HepG2 (cell line): Measurements from ENCODE around the gene NPW. TPM values are rescaled to one million over a fixed set of nuclear protein-coding genes. Genes with fewer than 3 reads are reported as not detected.
A peak's percentile ranks its signal among the peaks of the same experiment; 100 is the strongest.

Source experiments
- ATAC-seq: fragments of 200-7000 bp; cut with Tn5 transposase; 3 replicates; pipeline ENCODE4 v1.9.1; 2020; ENCODE audit warnings: mild to moderate bottlenecking, moderate library complexity
- BruUV-seq: library from RNA; stranded (reverse); fragments of 400-500 nt; replicated peaks from 2 replicates; lab custom pipeline; 2021; lab: Mats Ljungman, UMichigan
- CTCF ChIA-PET: fragments of 300-600 bp; formaldehyde crosslinking; extraction: SDS; loops from one replicate; lab custom pipeline; 2021; ENCODE audit warnings: low total read pairs, inconsistent platforms, low intra/inter-chr PET ratio; lab: Yijun Ruan, JAX
- POLR2A ChIA-PET: fragments of 350-600 bp; sonication (Branson Sonifier 250); formaldehyde crosslinking; loops from one replicate; lab custom pipeline; 2020; ENCODE audit warnings: antibody characterized with exemption, inconsistent platforms; lab: Yijun Ruan, JAX
- DNase-seq: peaks from one replicate; pipeline ENCODE4 v3.0.0-alpha.2; 2015; ENCODE audit warnings: low spot score
- FAIRE-seq: peaks from 3 replicates; lab custom pipeline; 2011; peaks lifted over from hg19 to GRCh38; lab: Jason Lieb, UNC
- H2AFZ ChIP-seq: one replicate; pipeline ENCODE4 v1.6.1; 2011; ENCODE audit warnings: low read length, inconsistent platforms
- H3K27ac ChIP-seq: fragments of 300-600 bp; 3 replicates; pipeline ENCODE4 v1.8.0; 2011; ENCODE audit warnings: mixed run types, mild to moderate bottlenecking, mixed read lengths, low read length, inconsistent platforms; ENCODE audit not compliant: insufficient read depth; ENCODE audit errors: extremely low read length
- H3K27me3 ChIP-seq, 2 experiments: fragments of 200-600 bp in 1 of 2; 2 replicates in 1 of 2; 3 replicates in 1 of 2; pipeline versions ENCODE4 v1.6.0 to v1.8.0; 2011; ENCODE audit warnings: low read length in 2 of 2, mild to moderate bottlenecking in 2 of 2, moderate library complexity in 2 of 2, inconsistent platforms in 1 of 2; ENCODE audit not compliant: insufficient read depth in 2 of 2, control insufficient read depth in 1 of 2
- H3K36me3 ChIP-seq, 2 experiments: fragments of 200-600 bp in 1 of 2; replicated peaks in 1 of 2; 2 replicates in 1 of 2; 3 replicates in 1 of 2; pipeline versions ENCODE4 v1.5.1 to v1.8.0; 2011; ENCODE audit warnings: low read length in 2 of 2, inconsistent platforms in 1 of 2; ENCODE audit not compliant: insufficient read depth in 2 of 2, control insufficient read depth in 1 of 2
- H3K4me1 ChIP-seq: 2 replicates; pipeline ENCODE4 v1.5.1; 2012; ENCODE audit warnings: low read length, inconsistent platforms; ENCODE audit not compliant: insufficient read depth
- H3K4me2 ChIP-seq: 2 replicates; pipeline ENCODE4 v1.6.0; 2011; ENCODE audit warnings: low read depth, low read length, inconsistent platforms
- H3K4me3 ChIP-seq, 3 experiments: fragments of 200-600 bp in 1 of 3; sonication (generic), shearing (Covaris generic) in 1 of 3; replicated peaks in 1 of 3; 2 replicates each; pipeline ENCODE4 v1.5.1; 2011 to 2016; ENCODE audit warnings: low read length in 3 of 3, inconsistent platforms in 2 of 3, low read depth in 2 of 3, mild to moderate bottlenecking in 2 of 3, control low read depth in 1 of 3, mixed read lengths in 1 of 3; ENCODE audit not compliant: insufficient read depth in 1 of 3
- H3K79me2 ChIP-seq: one replicate; pipeline ENCODE4 v1.6.1; 2011; ENCODE audit warnings: low read length, inconsistent platforms; ENCODE audit not compliant: insufficient read depth
- H3K9ac ChIP-seq: 2 replicates; pipeline ENCODE4 v1.6.0; 2011; ENCODE audit warnings: mild to moderate bottlenecking, low read depth, low read length, inconsistent platforms; ENCODE audit not compliant: insufficient read depth
- H3K9me3 ChIP-seq: 2 replicates; pipeline ENCODE4 v1.5.1; 2012; ENCODE audit warnings: mild to moderate bottlenecking, low read length
- H4K20me1 ChIP-seq: 2 replicates; pipeline ENCODE4 v1.6.0; 2011; ENCODE audit warnings: inconsistent platforms, mild to moderate bottlenecking, low read length, moderate library complexity; ENCODE audit not compliant: insufficient read depth
- BHLHE40 ChIP-seq: IDR thresholded peaks from 2 replicates; pipeline ENCODE4 v1.6.1; 2011; ENCODE audit warnings: low read length, improper control_type of control experiment
- GMEB1 ChIP-seq: sonication (generic); formaldehyde crosslinking; IDR thresholded peaks from 2 replicates; pipeline ENCODE4 v1.5.1; 2020; ENCODE audit warnings: missing genetic modification reagents, mild to moderate bottlenecking, borderline replicate concordance
- MAX ChIP-seq: IDR thresholded peaks from 2 replicates; pipeline ENCODE4 v1.6.1; 2012; ENCODE audit warnings: inconsistent platforms
- MEF2D ChIP-seq: sonication (generic); formaldehyde crosslinking; IDR thresholded peaks from 2 replicates; pipeline ENCODE4 v1.5.1; 2020; ENCODE audit warnings: mild to moderate bottlenecking, missing genetic modification reagents
- MNT ChIP-seq: fragments of 450-650 bp; IDR thresholded peaks from 2 replicates; pipeline ENCODE4 v1.6.1; 2016
- MYC ChIP-seq: sonication (generic); formaldehyde crosslinking; IDR thresholded peaks from 2 replicates; pipeline ENCODE4 v1.9.0; 2021; ENCODE audit warnings: missing genetic modification reagents, borderline replicate concordance
- SPEN ChIP-seq: sonication (generic); formaldehyde crosslinking; IDR thresholded peaks from 2 replicates; pipeline ENCODE4 v1.5.1; 2020; ENCODE audit warnings: low read depth, mild to moderate bottlenecking, missing genetic modification reagents
- USF2 ChIP-seq, 2 experiments: sonication (generic) in 1 of 2; formaldehyde crosslinking in 1 of 2; IDR thresholded peaks; 2 replicates each; pipeline versions ENCODE4 v1.5.1 to v1.6.1; 2011 to 2020; ENCODE audit warnings: borderline replicate concordance in 1 of 2, low read depth in 1 of 2, low read length in 1 of 2, mild to moderate bottlenecking in 1 of 2, missing genetic modification reagents in 1 of 2, moderate library complexity in 1 of 2
- XRCC5 ChIP-seq: fragments of 200-400 bp; formaldehyde crosslinking; optimal IDR thresholded peaks from 2 replicates; pipeline ENCODE3; 2017; ENCODE audit warnings: mild to moderate bottlenecking, low read length
- ZNF605 ChIP-seq: sonication (generic); formaldehyde crosslinking; IDR thresholded peaks from 2 replicates; pipeline ENCODE4 v1.8.0; 2022; ENCODE audit warnings: mild to moderate bottlenecking, missing genetic modification reagents
- ZNF687 ChIP-seq: sonication (generic); formaldehyde crosslinking; IDR thresholded peaks from 2 replicates; pipeline ENCODE4 v1.5.1; 2020; ENCODE audit warnings: mild to moderate bottlenecking, missing genetic modification reagents, moderate library complexity
- ZSCAN12 ChIP-seq: sonication (generic); formaldehyde crosslinking; IDR thresholded peaks from 2 replicates; pipeline ENCODE4 v1.9.0; 2021; ENCODE audit warnings: mild to moderate bottlenecking, missing genetic modification reagents
- ZSCAN21 ChIP-seq: sonication (generic); formaldehyde crosslinking; IDR thresholded peaks from 2 replicates; pipeline ENCODE4 v1.8.0; 2022; ENCODE audit warnings: mild to moderate bottlenecking, missing genetic modification reagents, moderate library complexity, borderline replicate concordance
- WGBS: methylation state at CpG from one replicate; pipeline ENCODE4 v1.1.6; 2017; ENCODE audit warnings: low lambda C conversion rate; 5-methylcytosine and 5-hydroxymethylcytosine counted together
- in situ Hi-C: cut with HindIII; loops from 2 replicates; pipeline ENCODE4 v1.10.0; 2017; ENCODE audit warnings: low pct_unique_long_range_greater_than_20kb; ENCODE audit not compliant: extremely low pct_ligation_motif_present
- intact Hi-C: fragments of 100-400 bp; cut with micrococcal nuclease; formaldehyde crosslinking; loops from one replicate; pipeline ENCODE4 v1.10.0; 2022; ENCODE audit not compliant: unreplicated experiment
- polyA plus RNA-seq, 8 experiments: library from polyadenylated mRNA; depleted of rRNA in 3 of 8; stranded (reverse) in 7 of 8; unstranded in 1 of 8; fragments of >200 nt; fragmentation: Illumina TruSeq in 4 of 8; extraction: Trizol in 4 of 8; gene quantifications; 2 replicates each; pipeline versions ENCODE4 v1.2.1 to v1.2.3, GENCODE V29; 2011 to 2016; ENCODE audit warnings: low read depth in 4 of 8, missing spikeins in 1 of 8, mixed read lengths in 1 of 8; ENCODE audit not compliant: insufficient read depth in 1 of 8
- total RNA-seq, 5 experiments: library from RNA; depleted of rRNA; stranded (reverse); fragments of >200 nt; fragmentation: Illumina TruSeq; extraction: Trizol; gene quantifications; 2 replicates each; pipeline ENCODE4 v1.2.3, GENCODE V29; 2016; ENCODE audit warnings: low read depth in 1 of 5

NPW gene
- total and polyA plus RNA-seq, 2 of the 13 experiments (the other 11 are each of a cell fraction or from before 2014, with no cell fraction given), result 0.24 to 0.97 TPM

GRCh38 chr16:1991135-1991551 is 28.4 kb upstream of the NPW start:
- BruUV-seq, result no TSS peak
- Histone ChIP-seq H3K79me2 (no peaks in the 10 kb centered on the region), H3K4me2 (peak overlapping the region; percentile 95), H3K27ac (no peak overlapping the region), H3K9ac (peak overlapping the region; percentile 60; the same call in 1 of the 2 replicates), H3K4me3 (peak overlapping the region; percentile 60 to 82 (median 77)), H2AFZ (no peak overlapping the region), H3K4me1 (peaks cover 57% of the 10 kb centered on the region), H4K20me1 (no peaks in the 10 kb centered on the region), H3K27me3 (peaks cover 0 to 8% of the 10 kb centered on the region in 2 experiments; a peak in 2 of 5 replicates), H3K9me3 (no peaks in the 10 kb centered on the region), H3K36me3 (peaks cover 6 to 9% of the 10 kb centered on the region in 2 experiments; a peak in 4 of 5 replicates)
- TF ChIP-seq ZNF605 (0 out of 2 replicates have a peak, but pooled peaks have one; percentile 28), MAX (peak; percentile 51), ZSCAN21 (CRISPR knock-in tag) (0 out of 2 replicates have a peak, but pooled peaks have one; percentile 19), USF2 (IDR thresholded peaks at IDR 0.05; ENCODE audit: low read depth, low read length) (peak; percentile 46; the same call in 1 of the 2 replicates), USF2 (CRISPR knock-in tag; IDR thresholded peaks at IDR 0.05; ENCODE audit: borderline replicate concordance) (0 out of 2 replicates have a peak, but pooled peaks have one; percentile 14), GMEB1 (CRISPR knock-in tag) (no peak), MNT (peak; percentile 96), MYC (CRISPR knock-in tag) (0 out of 2 replicates have a peak, but pooled peaks have one; percentile 7), MEF2D (CRISPR knock-in tag) (0 out of 2 replicates have a peak, but pooled peaks have one; percentile 37), SPEN (CRISPR knock-in tag) (peak; percentile 21; the same call in 1 of the 2 replicates), XRCC5 (no peak), ZSCAN12 (CRISPR knock-in tag) (no peak), BHLHE40 (0 out of 2 replicates have a peak, but pooled peaks have one; percentile 19), ZNF687 (peak; percentile 53)
- in situ Hi-C loops, result no loop called here
- 59% methylated on average over 5 of the region's 18 CpGs for WGBS
- ATAC-seq (peak; percentile 14; the same call in 2 of the 3 replicates), FAIRE-seq (no peak), DNase-seq (no peak)
- ChIA-PET POLR2A (interaction anchor here (0.8 to 2.0 kb wide), 7 partner anchors 13 to 164 kb away, joined by 3 to 13 read pairs (median 5); partner anchors contain the start of genes RPS2 and TRAF7), CTCF (no interaction called here)
- intact Hi-C loops, result no loop called here
